Astrocyte (in vitro differentiated cells and primary cell): ENCODE results near the gene ZNF846. TPM values are rescaled to one million over a fixed set of nuclear protein-coding genes. Genes with fewer than 3 reads are reported as not detected.

ENCODE experiments used
- DNase-seq: peaks from one replicate; pipeline ENCODE4 v3.0.0-alpha.2; 2010; ENCODE audit warnings: low read depth
- FAIRE-seq: peaks from 2 replicates; lab custom pipeline; 2011; peaks lifted over from hg19 to GRCh38; lab: Jason Lieb, UNC
- H2AFZ ChIP-seq: 2 replicates; pipeline ENCODE4 v1.6.0; 2012; ENCODE audit warnings: low read depth, low read length, inconsistent platforms
- H3K27ac ChIP-seq: 2 replicates; pipeline ENCODE4 v1.5.1; 2011; ENCODE audit warnings: low read depth, low read length, inconsistent platforms
- H3K27me3 ChIP-seq: 2 replicates; pipeline ENCODE4 v1.6.0; 2011; ENCODE audit warnings: low read length, inconsistent platforms; ENCODE audit not compliant: insufficient read depth
- H3K36me3 ChIP-seq: 2 replicates; pipeline ENCODE4 v1.5.1; 2011; ENCODE audit warnings: low read length, inconsistent platforms; ENCODE audit not compliant: insufficient read depth
- H3K4me1 ChIP-seq: 2 replicates; pipeline ENCODE4 v1.5.1; 2011; ENCODE audit warnings: low read length, inconsistent platforms; ENCODE audit not compliant: insufficient read depth
- H3K4me2 ChIP-seq: 2 replicates; pipeline ENCODE4 v1.6.0; 2012; ENCODE audit warnings: low read length, inconsistent platforms
- H3K4me3 ChIP-seq: 2 replicates; pipeline ENCODE4 v1.5.1; 2011; ENCODE audit warnings: low read depth, mild to moderate bottlenecking, low read length, inconsistent platforms; ENCODE audit not compliant: insufficient read depth
- H3K79me2 ChIP-seq: 2 replicates; pipeline ENCODE4 v1.6.0; 2012; ENCODE audit warnings: mild to moderate bottlenecking, low read length, inconsistent platforms; ENCODE audit not compliant: insufficient read depth
- H3K9ac ChIP-seq: 2 replicates; pipeline ENCODE4 v1.6.0; 2012; ENCODE audit warnings: mild to moderate bottlenecking, low read length, inconsistent platforms
- H3K9me3 ChIP-seq: 2 replicates; pipeline ENCODE4 v1.5.1; 2012; ENCODE audit warnings: low read depth, mild to moderate bottlenecking, low read length, inconsistent platforms; ENCODE audit not compliant: insufficient read depth
- H4K20me1 ChIP-seq: 2 replicates; pipeline ENCODE4 v1.6.0; 2012; ENCODE audit warnings: low read length, inconsistent platforms; ENCODE audit not compliant: insufficient read depth
- H3K27ac Mint-ChIP-seq: one replicate; pipeline ENCODE4 v1.8.0; 2021; ENCODE audit warnings: mild to moderate bottlenecking, mixed read lengths; ENCODE audit not compliant: unreplicated experiment
- H3K27me3 Mint-ChIP-seq: one replicate; pipeline ENCODE4 v1.8.0; 2021; ENCODE audit warnings: low read depth, mixed read lengths; ENCODE audit not compliant: unreplicated experiment
- H3K36me3 Mint-ChIP-seq: one replicate; pipeline ENCODE4 v1.8.0; 2021; ENCODE audit warnings: low read depth, mixed read lengths; ENCODE audit not compliant: unreplicated experiment
- H3K4me1 Mint-ChIP-seq: one replicate; pipeline ENCODE4 v1.8.0; 2021; ENCODE audit warnings: low read depth, mixed read lengths; ENCODE audit not compliant: unreplicated experiment
- H3K4me3 Mint-ChIP-seq: one replicate; pipeline ENCODE4 v1.8.0; 2021; ENCODE audit warnings: mild to moderate bottlenecking, moderate library complexity, mixed read lengths; ENCODE audit not compliant: unreplicated experiment
- H3K9me3 Mint-ChIP-seq: one replicate; pipeline ENCODE4 v1.8.0; 2021; ENCODE audit warnings: mild to moderate bottlenecking, mixed read lengths; ENCODE audit not compliant: unreplicated experiment
- EZH2 ChIP-seq: IDR thresholded peaks from 2 replicates; pipeline ENCODE4 v1.6.1; 2012; ENCODE audit warnings: mild to moderate bottlenecking, low read length, inconsistent platforms; ENCODE audit not compliant: insufficient read depth
- total RNA-seq: library from RNA; stranded (reverse); gene quantifications from 2 replicates; pipeline ENCODE4 v1.2.1, GENCODE V29; 2021
- TF ChIP-seq, protein P1 (sequence below): IDR thresholded peaks from 2 replicates; pipeline ENCODE4 v1.5.1; 2011; ENCODE audit warnings: low read depth, mild to moderate bottlenecking, inconsistent platforms, low read length, moderate library complexity; ENCODE audit not compliant: insufficient read depth

Gene ZNF846
- total RNA-seq, 1 donor from 2014 or later, result 13.7 TPM

DNA sequence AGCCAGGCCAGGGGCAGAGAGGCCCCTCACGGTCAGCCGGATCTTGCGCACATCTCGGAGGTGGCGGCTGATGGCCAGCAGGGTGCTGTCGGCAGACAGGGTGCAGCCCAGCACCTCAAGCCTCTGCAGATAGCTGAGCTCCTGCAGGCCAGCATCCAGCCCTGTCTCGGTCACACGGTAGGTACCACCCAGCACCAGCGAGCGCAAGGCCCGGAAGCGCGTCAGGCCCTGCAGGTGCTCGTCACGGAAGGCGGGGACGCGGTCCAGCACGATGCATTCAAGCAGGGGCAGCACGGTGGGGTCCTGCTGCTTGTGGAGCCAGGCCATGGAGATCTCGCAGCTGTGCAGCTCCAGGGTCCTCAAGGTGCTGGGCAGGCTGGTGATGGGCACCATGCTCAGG lies 42.6 kb upstream of the ZNF846 start:
- H3K27me3 Mint-ChIP-seq, result no peaks in the 10 kb centered on the region
- no peaks in the 10 kb centered on the region for H3K4me1 ChIP-seq
- H2AFZ ChIP-seq, result no peak overlapping the region
- no peaks in the 10 kb centered on the region for H3K27me3 ChIP-seq
- H3K9me3 ChIP-seq, result no peaks in the 10 kb centered on the region
- H3K36me3 Mint-ChIP-seq, result peaks cover 14% of the 10 kb centered on the region
- H3K4me3 Mint-ChIP-seq, result no peak overlapping the region
- DNase-seq (no peak), FAIRE-seq (no peak)
- no peak overlapping the region for H3K9ac ChIP-seq
- H3K79me2 ChIP-seq, result peaks cover 26% of the 10 kb centered on the region
- H3K27ac ChIP-seq, result no peak overlapping the region
- H3K4me3 ChIP-seq, result no peak overlapping the region
- H3K4me2 ChIP-seq, result no peak overlapping the region
- H3K36me3 ChIP-seq, result peaks cover 11% of the 10 kb centered on the region
- H3K27ac Mint-ChIP-seq, result no peak overlapping the region
- H3K4me1 Mint-ChIP-seq, result no peaks in the 10 kb centered on the region
- H3K9me3 Mint-ChIP-seq, result no peaks in the 10 kb centered on the region
- TF ChIP-seq, protein P1, sequence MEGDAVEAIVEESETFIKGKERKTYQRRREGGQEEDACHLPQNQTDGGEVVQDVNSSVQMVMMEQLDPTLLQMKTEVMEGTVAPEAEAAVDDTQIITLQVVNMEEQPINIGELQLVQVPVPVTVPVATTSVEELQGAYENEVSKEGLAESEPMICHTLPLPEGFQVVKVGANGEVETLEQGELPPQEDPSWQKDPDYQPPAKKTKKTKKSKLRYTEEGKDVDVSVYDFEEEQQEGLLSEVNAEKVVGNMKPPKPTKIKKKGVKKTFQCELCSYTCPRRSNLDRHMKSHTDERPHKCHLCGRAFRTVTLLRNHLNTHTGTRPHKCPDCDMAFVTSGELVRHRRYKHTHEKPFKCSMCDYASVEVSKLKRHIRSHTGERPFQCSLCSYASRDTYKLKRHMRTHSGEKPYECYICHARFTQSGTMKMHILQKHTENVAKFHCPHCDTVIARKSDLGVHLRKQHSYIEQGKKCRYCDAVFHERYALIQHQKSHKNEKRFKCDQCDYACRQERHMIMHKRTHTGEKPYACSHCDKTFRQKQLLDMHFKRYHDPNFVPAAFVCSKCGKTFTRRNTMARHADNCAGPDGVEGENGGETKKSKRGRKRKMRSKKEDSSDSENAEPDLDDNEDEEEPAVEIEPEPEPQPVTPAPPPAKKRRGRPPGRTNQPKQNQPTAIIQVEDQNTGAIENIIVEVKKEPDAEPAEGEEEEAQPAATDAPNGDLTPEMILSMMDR, result no peak
- no peak for TF ChIP-seq EZH2
- H4K20me1 ChIP-seq, result peaks cover 9% of the 10 kb centered on the region

DNA sequence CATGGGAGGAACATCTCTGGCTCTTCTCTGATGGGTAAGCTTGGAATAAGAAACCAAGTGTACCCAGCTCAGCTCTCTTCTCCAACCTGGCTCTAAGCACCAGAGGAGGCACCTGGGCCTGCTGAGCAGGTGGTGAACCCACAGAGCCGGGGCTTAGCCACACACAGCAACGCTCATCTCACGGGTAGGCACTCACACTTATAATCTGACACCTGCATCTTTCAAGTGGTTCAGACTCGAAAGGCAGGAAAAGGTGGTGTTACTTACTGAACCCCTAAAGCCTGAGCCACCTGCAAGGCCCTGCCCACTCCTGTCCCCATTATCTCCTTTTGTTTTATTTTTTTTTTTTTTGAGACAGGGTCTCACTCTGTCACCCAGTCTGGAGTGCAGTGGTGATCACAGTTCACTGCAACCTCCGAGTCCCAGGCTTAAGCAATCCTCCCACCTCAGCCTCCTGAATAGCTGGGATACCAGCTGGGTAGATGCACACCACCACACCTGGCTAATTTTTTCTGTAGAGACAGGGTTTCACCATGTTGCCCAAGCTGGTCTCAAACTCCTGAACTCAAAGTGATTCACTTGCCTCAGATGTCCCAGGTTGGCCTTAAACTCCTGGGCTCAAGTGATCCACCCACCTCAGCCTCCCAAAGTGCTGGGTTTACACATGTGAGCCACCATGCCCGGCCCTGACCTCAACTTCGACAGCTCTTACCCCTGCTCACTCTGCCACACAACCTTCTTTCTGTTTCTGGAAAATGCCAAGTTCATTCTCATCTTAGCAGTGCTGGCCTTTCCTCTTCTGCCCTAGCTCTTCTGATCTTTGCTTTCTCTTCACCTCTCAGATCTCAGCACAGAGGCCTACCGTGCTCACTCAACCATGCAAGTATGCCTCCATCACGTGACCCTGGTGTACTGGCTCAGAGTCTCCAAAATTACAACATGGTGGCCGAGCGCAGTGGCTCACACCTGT lies 40.6 kb upstream of the ZNF846 start:
- Histone ChIP-seq H3K79me2 (peaks cover 10% of the 10 kb centered on the region), H3K36me3 (peaks cover 11% of the 10 kb centered on the region), H3K4me3 (no peak overlapping the region), H3K27me3 (no peaks in the 10 kb centered on the region), H3K9ac (no peak overlapping the region), H3K27ac (no peak overlapping the region), H3K9me3 (no peaks in the 10 kb centered on the region), H3K4me1 (no peaks in the 10 kb centered on the region), H4K20me1 (peaks cover 6% of the 10 kb centered on the region), H3K4me2 (no peak overlapping the region), H2AFZ (no peak overlapping the region)
- no peaks in the 10 kb centered on the region for H3K4me1 Mint-ChIP-seq
- no peak overlapping the region for H3K27ac Mint-ChIP-seq
- H3K4me3 Mint-ChIP-seq, result no peak overlapping the region
- H3K9me3 Mint-ChIP-seq, result no peaks in the 10 kb centered on the region
- no peak for DNase-seq
- no peak for FAIRE-seq
- no peaks in the 10 kb centered on the region for H3K27me3 Mint-ChIP-seq
- TF ChIP-seq, protein P1, result no peak
- no peak for TF ChIP-seq EZH2
- peaks cover 7% of the 10 kb centered on the region for H3K36me3 Mint-ChIP-seq

DNA sequence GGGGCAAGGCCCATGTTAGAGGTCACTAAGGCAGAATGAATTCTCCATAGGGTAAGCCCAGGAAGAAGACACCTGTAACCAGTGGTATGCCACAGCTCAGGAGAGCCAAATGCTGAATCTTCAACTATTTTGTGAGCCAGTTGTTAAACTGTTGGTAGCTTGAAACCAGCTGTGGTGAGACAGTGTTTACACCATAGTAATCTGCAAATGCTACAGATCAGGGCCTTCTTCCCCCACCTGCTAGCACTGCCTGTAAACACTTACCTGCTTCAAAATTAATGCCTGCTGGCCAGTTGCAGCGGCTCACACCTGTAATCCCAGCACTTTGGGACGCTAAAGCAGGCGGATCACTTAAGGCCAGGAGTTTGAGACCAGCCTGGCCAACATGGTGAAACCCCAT lies 38.3 kb upstream of the ZNF846 start:
- Mint-ChIP-seq H3K4me3 (no peak overlapping the region), H3K4me1 (no peaks in the 10 kb centered on the region), H3K9me3 (no peaks in the 10 kb centered on the region), H3K27ac (no peak overlapping the region), H3K27me3 (no peaks in the 10 kb centered on the region), H3K36me3 (peaks cover 10% of the 10 kb centered on the region)
- H4K20me1 ChIP-seq, result peaks cover 6% of the 10 kb centered on the region
- no peak overlapping the region for H3K4me2 ChIP-seq
- FAIRE-seq (no peak), DNase-seq (no peak)
- H3K36me3 ChIP-seq, result peaks cover 11% of the 10 kb centered on the region
- H2AFZ ChIP-seq, result no peak overlapping the region
- H3K9me3 ChIP-seq, result no peaks in the 10 kb centered on the region
- H3K79me2 ChIP-seq, result no peaks in the 10 kb centered on the region
- H3K27me3 ChIP-seq, result no peaks in the 10 kb centered on the region
- H3K9ac ChIP-seq, result no peak overlapping the region
- H3K4me3 ChIP-seq, result no peak overlapping the region
- H3K4me1 ChIP-seq, result no peaks in the 10 kb centered on the region
- no peak overlapping the region for H3K27ac ChIP-seq
- TF ChIP-seq, protein P1, result no peak
- TF ChIP-seq EZH2, result no peak
